GM08714 (cell line): ENCODE measurements around the gene RAP1A.

Source experiments
- H3K4me3 ChIP-seq: fragments of 200-500 bp; sonication (Bioruptor generic); 2 replicates; pipeline ENCODE4 v1.5.1; 2014; ENCODE audit warnings: mild to moderate bottlenecking, low read length, inconsistent platforms
- ZNF274 ChIP-seq: IDR thresholded peaks from 2 replicates; pipeline ENCODE4 v1.6.1; 2012; ENCODE audit warnings: mild to moderate bottlenecking, low read depth, low read length

RAP1A gene

GRCh38 chr1:111723871-111724270, 104.3 kb downstream of the RAP1A start:
- H3K4me3 ChIP-seq, result no peak overlapping the region
- TF ChIP-seq ZNF274, result no peak

GRCh38 chr1:111725192-111725591, 105.6 kb downstream of the RAP1A start:
- TF ChIP-seq ZNF274, result no peak
- no peak overlapping the region for H3K4me3 ChIP-seq

GRCh38 chr1:111727056-111727455, 107.5 kb downstream of the RAP1A start:
- TF ChIP-seq ZNF274, result no peak
- no peak overlapping the region for H3K4me3 ChIP-seq

DNA sequence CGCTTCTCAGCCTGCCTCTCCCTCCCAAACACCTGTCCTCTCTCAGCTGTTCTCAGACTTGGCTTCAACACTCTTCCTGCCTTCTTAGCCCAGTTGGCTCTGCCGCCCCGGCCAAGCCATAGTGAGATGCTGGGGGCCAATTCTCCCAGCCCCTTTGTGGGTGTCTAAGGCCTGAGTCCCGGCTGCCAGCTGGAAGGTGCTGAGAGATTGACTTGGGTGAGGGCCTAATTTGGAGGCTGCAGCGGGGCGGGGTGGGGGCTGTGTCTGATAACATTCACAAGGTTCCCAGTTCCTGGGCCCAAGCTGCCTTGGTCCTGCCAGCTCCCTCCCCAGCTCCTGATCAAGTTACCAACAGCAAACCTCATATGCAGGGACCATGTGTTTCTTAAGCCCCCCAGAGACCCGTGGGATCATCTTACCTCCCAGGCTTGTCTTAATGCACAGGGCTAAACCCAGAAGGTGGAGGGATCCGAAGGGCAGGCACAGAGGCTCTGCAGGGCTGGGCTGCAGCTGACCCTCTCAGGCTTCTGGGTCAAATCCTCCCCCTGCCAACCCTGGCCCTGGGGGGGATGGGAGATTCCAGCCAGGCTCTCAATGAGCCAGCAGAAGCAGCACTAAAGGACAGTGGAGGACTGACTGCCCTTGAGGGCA, 109.8 kb downstream of the RAP1A start:
- no peak for TF ChIP-seq ZNF274
- H3K4me3 ChIP-seq, result no peak overlapping the region

- TF ChIP-seq ZNF274, result no peak
- H3K4me3 ChIP-seq, result no peak overlapping the region
These were observed 110.5 kb downstream of the RAP1A start for GRCh38 chr1:111729946-111730681.

DNA sequence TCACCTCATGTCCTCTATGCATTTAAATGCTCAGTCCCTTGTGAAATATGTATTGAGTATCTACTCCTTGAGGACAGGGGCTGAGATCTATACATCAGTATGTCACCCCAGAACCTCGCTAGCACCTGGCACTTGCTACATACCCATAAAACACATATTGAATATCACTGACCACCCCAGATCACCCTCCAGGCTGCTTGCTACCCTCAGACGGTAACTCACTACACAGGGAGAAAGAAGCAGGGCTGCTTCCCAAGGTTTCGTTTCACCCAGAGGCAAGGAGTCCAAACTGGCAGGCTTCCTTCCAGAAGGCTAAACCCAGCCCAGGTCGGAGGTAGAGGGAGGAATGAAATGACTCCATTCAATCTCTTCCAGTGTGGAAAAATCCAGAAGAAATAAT, 111.1 kb downstream of the RAP1A start:
- TF ChIP-seq ZNF274, result no peak
- no peak overlapping the region for H3K4me3 ChIP-seq

GRCh38 chr1:111731956-111732355, 112.4 kb downstream of the RAP1A start:
- TF ChIP-seq ZNF274, result no peak
- H3K4me3 ChIP-seq, result no peak overlapping the region

DNA sequence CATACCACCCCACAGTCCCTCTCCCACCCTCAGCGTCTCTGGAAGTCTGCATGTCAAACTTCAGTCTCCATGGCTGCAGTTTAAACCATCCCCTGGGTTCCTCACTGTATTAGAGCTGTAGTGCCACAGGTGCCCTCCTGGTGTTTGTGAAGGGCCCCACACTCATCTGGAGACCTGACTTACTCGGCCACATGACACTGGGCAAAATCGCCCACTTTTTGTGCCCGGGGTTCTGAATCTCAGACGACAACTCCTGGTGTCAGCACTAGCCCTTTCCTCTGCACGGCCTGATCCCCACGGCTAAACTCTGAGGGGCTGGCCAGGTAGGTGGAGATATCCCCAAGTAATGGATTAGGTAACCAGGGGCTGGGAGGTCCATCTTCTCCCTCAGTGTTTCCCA, 113.1 kb downstream of the RAP1A start:
- H3K4me3 ChIP-seq, result no peak overlapping the region
- TF ChIP-seq ZNF274, result no peak

DNA sequence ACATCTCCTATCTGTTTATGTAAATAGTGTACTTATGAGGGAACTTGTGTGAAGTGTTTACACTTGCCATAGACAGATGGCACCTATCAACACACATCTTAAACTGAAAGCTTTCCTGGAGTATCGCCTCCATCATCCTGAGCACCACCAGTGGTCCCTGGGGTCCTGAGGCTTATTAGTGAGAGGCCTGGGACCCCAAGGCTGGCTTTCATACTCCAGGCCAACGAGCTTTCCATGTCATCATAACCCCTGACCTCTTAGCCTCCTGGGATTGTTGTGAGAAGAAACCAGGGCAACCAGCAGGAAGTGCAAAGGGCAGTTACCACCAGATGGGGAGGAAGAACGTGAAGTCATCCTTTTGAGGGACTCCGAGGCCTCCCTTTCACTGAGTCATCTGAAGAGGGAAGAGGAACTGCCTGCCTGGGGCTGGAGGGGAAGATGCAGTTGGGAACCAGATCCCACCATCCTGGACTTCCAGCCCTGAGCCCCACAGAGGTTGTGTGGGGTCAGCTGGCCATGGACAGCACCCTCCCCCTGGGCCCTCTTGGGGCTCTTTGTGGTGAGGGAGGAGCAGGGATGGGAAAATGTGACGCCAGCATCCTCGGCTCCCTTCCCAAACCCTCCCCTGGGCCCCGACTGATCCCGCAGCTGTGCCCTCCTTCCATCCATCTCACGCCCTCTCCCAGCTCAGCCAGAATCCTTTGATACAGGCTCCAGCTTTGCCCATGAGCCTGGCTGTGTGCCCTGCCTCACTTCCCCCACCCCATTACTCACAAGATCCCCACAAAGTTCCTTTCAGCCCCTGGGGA, 113.8 kb downstream of the RAP1A start:
- H3K4me3 ChIP-seq, result no peak overlapping the region
- TF ChIP-seq ZNF274, result no peak

- no peak overlapping the region for H3K4me3 ChIP-seq
- no peak for TF ChIP-seq ZNF274
These were observed 114.4 kb downstream of the RAP1A start for GRCh38 chr1:111733992-111734341.

- no peak for TF ChIP-seq ZNF274
- H3K4me3 ChIP-seq, result no peak overlapping the region
These were observed 114.8 kb downstream of the RAP1A start for GRCh38 chr1:111734426-111734825.

- no peak for TF ChIP-seq ZNF274
- H3K4me3 ChIP-seq, result no peak overlapping the region
These were observed 115.3 kb downstream of the RAP1A start for GRCh38 chr1:111734856-111735255.

GRCh38 chr1:111735321-111735720, 115.7 kb downstream of the RAP1A start:
- TF ChIP-seq ZNF274, result no peak

DNA sequence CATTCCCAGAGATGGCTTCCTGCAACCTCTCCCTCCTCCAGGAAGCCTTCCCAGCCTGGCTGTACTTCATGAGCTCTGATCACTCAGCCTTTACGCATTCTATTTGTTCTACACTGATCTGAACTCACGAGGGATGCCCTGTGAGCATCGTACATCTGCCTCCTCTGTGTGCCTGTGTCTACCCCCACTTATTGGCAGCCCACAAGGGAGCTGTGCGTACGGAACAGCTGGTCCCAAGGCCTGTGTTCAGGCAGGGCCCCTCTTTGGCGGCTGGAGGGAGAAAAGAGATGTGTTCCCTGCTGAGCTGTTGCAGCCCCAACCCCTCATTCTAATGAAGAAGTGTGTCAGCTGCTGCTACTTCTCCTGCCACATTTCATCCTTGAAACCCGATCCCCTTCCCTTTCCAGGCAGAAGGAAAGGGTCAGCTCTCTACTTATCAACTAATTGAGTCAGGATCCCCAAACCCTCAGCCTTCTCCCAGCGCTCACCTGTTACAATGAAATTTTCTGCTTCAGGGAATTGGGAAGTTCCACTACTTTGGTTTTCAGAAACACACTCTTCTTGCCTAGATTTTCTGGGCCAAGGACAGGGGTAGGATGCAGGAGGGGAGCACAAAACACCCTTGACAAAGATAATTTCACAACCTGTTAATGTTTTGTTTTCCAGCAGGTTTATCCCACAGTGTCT, 116.4 kb downstream of the RAP1A start:
- no peak for TF ChIP-seq ZNF274
- H3K4me3 ChIP-seq, result no peak overlapping the region

More at GRCh38 chr1:111735321-111735720, 115.7 kb downstream of the RAP1A start:
- H3K4me3 ChIP-seq, result no peak overlapping the region
